Measurements from ENCODE around the gene CLDN6.

CLDN6 gene

GRCh38 chr16:2985462-2985861 lies 32.5 kb downstream of the CLDN6 start:
- no peak for DNase-seq

- DNase-seq: no peak
Observed at GRCh38 chr16:2983706-2984136, 34.3 kb downstream of the CLDN6 start.

- no peak for DNase-seq
Observed at GRCh38 chr16:2982402-2982801, 35.6 kb downstream of the CLDN6 start.

- no peak for DNase-seq
Observed at GRCh38 chr16:2981899-2982250, 36.1 kb downstream of the CLDN6 start.

GRCh38 chr16:2981177-2981898 lies 36.6 kb downstream of the CLDN6 start:
- no peak for DNase-seq

- no peak for DNase-seq
Observed at GRCh38 chr16:2980227-2981176, 37.5 kb downstream of the CLDN6 start, which contains the start of gene PKMYT1. Gene PKMYT1, minus strand, starts transcription at chr16:2980446. Its CDS starts 789 bp downstream, at chr16:2979657.

GRCh38 chr16:2979669-2980226 lies 38.2 kb downstream of the CLDN6 start:
- no peak for DNase-seq

- no peak for DNase-seq
Observed at GRCh38 chr16:2977440-2977839, 40.5 kb downstream of the CLDN6 start.

- DNase-seq: no peak
Observed at GRCh38 chr16:2976673-2977072, 41.3 kb downstream of the CLDN6 start.

GRCh38 chr16:2976201-2976600 lies 41.8 kb downstream of the CLDN6 start:
- DNase-seq: no peak

GRCh38 chr16:2975161-2975795 lies 42.7 kb downstream of the CLDN6 start:
- DNase-seq: no peak

- no peak for DNase-seq
Observed at GRCh38 chr16:2974319-2975056, 43.5 kb downstream of the CLDN6 start.

GRCh38 chr16:2973605-2974318 lies 44.2 kb downstream of the CLDN6 start:
- no peak for DNase-seq

GRCh38 chr16:2973093-2973492 lies 44.9 kb downstream of the CLDN6 start:
- no peak for DNase-seq

GRCh38 chr16:2971985-2972784 lies 45.8 kb downstream of the CLDN6 start:
- no peak for DNase-seq

- no peak for DNase-seq
Observed at GRCh38 chr16:2971134-2971984, 46.6 kb downstream of the CLDN6 start.

GRCh38 chr16:2970563-2970962 lies 47.4 kb downstream of the CLDN6 start:
- DNase-seq: no peak

- no peak for DNase-seq
Observed at GRCh38 chr16:2969545-2970521, 48.1 kb downstream of the CLDN6 start.

All from NCI-H1436 treated with DMSO at 0.1 percent for 48 hours (cell line).